ENCODE results near the gene C1orf226. TPM values are rescaled to one million over a fixed set of nuclear protein-coding genes. Genes with fewer than 3 reads are reported as not detected.

Gene C1orf226
- total RNA-seq, 1 donor from 2014 or later, result 2.7 TPM

DNA sequence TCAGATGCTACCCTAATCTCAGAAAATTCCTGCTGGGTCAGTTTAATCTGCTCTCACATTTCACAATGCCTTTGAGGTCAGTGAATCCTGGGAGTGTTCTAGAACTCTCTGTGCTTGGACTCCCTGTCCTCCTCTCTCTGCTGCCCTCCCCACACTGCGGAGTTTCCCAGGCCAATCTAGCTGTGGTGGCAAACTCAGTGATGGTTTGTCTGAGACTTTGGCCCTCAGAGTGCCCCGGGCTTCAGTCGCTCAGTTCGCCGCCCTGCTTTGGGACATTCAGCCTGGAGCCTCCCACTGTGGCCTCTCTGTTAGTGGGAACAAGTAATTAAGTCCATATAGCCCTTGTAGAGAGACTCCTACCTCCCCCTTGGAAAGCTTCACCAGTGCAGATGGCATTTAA is 7.1 kb downstream of the C1orf226 start:
- H3K4me3 ChIP-seq, result no peak overlapping the region
- H3K36me3 ChIP-seq, result no peaks in the 10 kb centered on the region
- no peaks in the 10 kb centered on the region for H3K9me3 ChIP-seq
- DNase-seq (ENCODE audit: extremely low spot score in 2 of 2), result peak in 1 of 2 donors; percentile 79
- no peaks in the 10 kb centered on the region for H3K27me3 ChIP-seq
- peaks cover 23% of the 10 kb centered on the region for H3K4me1 ChIP-seq
- TF ChIP-seq POLR2AphosphoS5 (IDR thresholded peaks at IDR 0.05; ENCODE audit: insufficient read depth in 1 of 2, low read depth in 1 of 2), result peak in 1 of 2 donors; percentile 20
- TF ChIP-seq POLR2A (IDR thresholded peaks at IDR 0.05), result no peak
- H3K27ac ChIP-seq, result peak overlapping the region; percentile 20
- intact Hi-C loops (cut with DNase I), result loop anchor here (10.0 kb wide), 1 partner anchor 334 kb away; no protein-coding TSS in a partner anchor

DNA sequence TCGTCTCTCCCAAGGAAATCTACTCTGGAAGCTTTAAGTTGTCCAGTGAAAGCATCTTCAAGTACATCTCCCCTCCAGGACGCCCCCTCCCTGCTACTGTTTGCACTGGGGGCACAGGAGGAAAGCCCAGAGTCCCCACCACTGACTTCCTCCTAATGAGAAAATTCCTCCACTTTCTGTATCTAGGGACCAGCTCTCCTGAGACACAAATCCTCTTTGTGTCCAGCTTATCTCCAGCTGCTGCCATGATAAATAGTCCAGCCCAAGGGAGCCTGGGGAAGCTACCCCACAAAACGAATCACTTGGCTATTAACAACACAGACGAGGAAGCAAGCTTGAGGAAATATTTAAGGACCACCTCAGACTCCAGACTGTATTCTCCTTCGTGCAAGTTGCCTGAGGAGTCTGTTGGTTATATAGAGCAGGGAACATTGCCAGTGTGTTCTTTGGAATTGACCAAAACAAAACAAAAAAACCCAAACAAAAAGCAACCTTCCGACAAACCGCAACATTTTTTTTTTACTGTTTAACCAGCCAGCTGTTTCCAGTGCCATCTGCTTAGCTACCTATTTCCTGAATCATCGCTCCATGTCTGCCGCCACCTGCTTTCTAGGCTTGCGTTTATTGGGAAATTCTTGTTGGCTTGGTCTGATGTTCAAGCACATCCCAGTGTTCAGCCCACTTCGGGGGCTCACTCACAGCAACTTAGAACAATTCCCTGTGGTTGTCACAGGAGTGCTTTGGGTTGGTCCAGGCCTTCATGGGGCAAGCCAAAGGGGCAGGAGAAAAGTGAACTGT is 7.7 kb downstream of the C1orf226 start:
- peak in 1 of 2 donors; percentile 75 for DNase-seq (ENCODE audit: extremely low spot score in 2 of 2)
- Histone ChIP-seq H3K27ac (peak overlapping the region; percentile 20), H3K4me3 (no peak overlapping the region), H3K9me3 (no peaks in the 10 kb centered on the region), H3K4me1 (peaks cover 23% of the 10 kb centered on the region), H3K27me3 (no peaks in the 10 kb centered on the region), H3K36me3 (no peaks in the 10 kb centered on the region)
- no peak for TF ChIP-seq POLR2AphosphoS5 (IDR thresholded peaks at IDR 0.05; ENCODE audit: insufficient read depth in 1 of 2, low read depth in 1 of 2)
- TF ChIP-seq, protein P1, sequence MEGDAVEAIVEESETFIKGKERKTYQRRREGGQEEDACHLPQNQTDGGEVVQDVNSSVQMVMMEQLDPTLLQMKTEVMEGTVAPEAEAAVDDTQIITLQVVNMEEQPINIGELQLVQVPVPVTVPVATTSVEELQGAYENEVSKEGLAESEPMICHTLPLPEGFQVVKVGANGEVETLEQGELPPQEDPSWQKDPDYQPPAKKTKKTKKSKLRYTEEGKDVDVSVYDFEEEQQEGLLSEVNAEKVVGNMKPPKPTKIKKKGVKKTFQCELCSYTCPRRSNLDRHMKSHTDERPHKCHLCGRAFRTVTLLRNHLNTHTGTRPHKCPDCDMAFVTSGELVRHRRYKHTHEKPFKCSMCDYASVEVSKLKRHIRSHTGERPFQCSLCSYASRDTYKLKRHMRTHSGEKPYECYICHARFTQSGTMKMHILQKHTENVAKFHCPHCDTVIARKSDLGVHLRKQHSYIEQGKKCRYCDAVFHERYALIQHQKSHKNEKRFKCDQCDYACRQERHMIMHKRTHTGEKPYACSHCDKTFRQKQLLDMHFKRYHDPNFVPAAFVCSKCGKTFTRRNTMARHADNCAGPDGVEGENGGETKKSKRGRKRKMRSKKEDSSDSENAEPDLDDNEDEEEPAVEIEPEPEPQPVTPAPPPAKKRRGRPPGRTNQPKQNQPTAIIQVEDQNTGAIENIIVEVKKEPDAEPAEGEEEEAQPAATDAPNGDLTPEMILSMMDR (IDR thresholded peaks at IDR 0.05), result no peak
- no peak for TF ChIP-seq POLR2A (IDR thresholded peaks at IDR 0.05)
- intact Hi-C loops (cut with DNase I), result loop anchor here (10.0 kb wide), 1 partner anchor 334 kb away; no protein-coding TSS in a partner anchor

DNA sequence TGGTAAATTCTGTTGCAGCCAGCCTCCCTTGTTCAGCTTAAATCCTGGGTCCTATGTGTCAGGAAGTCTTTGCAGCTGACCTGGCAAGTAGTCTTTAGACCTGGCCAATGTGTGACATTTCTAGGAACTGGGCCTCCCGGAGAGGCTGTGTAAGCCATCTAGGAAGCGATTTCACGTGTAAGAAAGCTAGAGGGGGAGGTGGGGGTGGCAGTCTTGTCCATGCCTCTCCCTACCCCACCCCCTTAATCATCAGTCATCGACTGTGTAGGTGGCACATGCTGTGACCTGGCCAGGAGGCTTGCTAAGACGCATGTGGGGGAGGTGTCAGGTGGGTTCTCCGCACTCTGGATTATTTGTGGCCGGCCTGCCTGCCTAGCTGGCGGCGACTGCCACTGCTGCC is 8.4 kb downstream of the C1orf226 start:
- Histone ChIP-seq H3K36me3 (no peaks in the 10 kb centered on the region), H3K27me3 (no peaks in the 10 kb centered on the region), H3K27ac (no peak overlapping the region), H3K4me1 (peaks cover 23% of the 10 kb centered on the region), H3K9me3 (no peaks in the 10 kb centered on the region), H3K4me3 (no peak overlapping the region)
- peak in 1 of 2 donors; percentile 69 for DNase-seq (ENCODE audit: extremely low spot score in 2 of 2)
- TF ChIP-seq POLR2AphosphoS5 (IDR thresholded peaks at IDR 0.05; ENCODE audit: insufficient read depth in 1 of 2, low read depth in 1 of 2) (no peak), POLR2A (IDR thresholded peaks at IDR 0.05) (no peak)
- TF ChIP-seq, protein P1 (IDR thresholded peaks at IDR 0.05), result no peak
- intact Hi-C loops (cut with DNase I), result loop anchor here (10.0 kb wide), 1 partner anchor 335 kb away; no protein-coding TSS in a partner anchor

DNA sequence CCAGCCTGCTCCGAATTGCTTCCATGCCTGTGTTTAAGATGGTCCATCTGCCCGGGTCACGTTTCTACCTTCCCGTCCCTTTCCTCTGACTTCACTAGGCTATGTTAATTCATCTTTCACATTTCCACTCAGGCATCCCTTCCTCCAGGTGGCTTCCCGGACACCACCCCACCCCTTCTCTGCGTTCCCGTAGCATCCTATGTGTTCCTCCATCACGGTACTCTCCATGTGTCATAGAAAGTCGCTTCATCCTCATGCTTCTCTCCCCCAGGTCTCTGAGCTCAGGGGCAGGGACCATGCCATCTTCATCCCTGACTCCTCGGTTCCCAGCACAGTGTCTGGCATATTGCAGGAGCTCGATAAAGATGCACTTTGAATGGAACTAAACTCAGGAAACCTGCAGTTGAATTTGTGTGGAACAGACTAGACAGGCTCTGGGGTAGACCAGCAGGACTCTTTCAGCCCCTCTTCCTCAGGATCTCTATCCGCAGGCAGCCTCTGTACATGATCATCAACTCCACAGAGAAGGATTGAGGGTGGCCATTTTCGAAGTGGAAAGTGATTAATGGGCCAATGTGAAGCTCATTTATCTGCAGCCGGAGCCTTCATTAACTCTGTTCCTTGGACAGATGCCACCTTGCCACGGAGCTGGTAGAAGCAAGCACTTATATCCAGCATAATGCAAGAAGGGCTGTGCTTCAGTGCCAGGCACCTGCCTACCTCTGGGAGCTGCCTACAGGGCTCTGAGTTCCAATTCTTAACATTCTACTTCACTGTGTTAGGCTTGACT is 9.1 kb downstream of the C1orf226 start:
- peaks cover 23% of the 10 kb centered on the region for H3K4me1 ChIP-seq
- H3K27me3 ChIP-seq, result no peaks in the 10 kb centered on the region
- DNase-seq (ENCODE audit: extremely low spot score in 2 of 2), result no peak
- H3K9me3 ChIP-seq, result no peaks in the 10 kb centered on the region
- H3K36me3 ChIP-seq, result no peaks in the 10 kb centered on the region
- no peak overlapping the region for H3K27ac ChIP-seq
- no peak overlapping the region for H3K4me3 ChIP-seq
- intact Hi-C loops (cut with DNase I), result no loop called here
- TF ChIP-seq, protein P1 (IDR thresholded peaks at IDR 0.05), result no peak
- TF ChIP-seq POLR2A (IDR thresholded peaks at IDR 0.05), result no peak

DNA sequence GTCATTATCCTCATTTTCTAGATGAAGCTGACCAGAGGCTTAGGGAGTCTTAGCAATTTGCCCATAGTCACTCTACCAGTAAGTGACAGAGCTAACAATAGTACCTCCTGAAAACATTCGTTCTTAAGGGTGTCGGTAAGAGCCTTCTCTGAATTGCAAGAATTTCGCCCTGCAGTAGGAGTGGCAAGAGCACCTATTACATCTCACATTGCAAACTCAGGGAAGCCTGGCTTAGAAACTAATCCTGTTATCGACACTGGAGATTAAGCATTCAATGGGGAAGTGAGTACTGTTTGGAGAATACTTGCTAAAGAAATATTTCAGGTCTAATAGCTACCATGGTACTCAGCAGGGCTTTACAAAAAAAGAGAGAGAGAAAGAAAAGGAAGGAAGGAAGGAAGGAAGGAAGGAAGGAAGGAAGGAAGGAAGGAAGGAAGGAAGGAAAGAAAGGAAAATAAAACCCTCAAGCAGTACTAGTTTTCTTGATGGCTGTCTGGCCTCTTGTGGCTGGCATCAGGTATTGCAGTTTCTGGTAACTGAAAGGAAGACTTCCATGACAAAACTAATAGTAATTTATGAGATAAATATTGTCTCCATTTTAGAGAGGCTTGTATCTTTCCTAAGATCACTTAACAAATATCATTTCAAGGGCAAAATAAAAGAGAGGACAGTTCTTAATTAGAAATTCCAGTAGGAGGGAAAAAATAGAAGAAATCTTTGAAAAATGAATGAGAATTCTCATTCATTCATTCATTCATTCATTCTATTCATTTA is 10.4 kb downstream of the C1orf226 start:
- no peak overlapping the region for H3K27ac ChIP-seq
- intact Hi-C loops (cut with DNase I), result no loop called here
- DNase-seq (ENCODE audit: extremely low spot score in 2 of 2), result no peak

More for the DNA sequence above, 10.4 kb downstream of the C1orf226 start:
- TF ChIP-seq, protein P1 (IDR thresholded peaks at IDR 0.05), result peak; percentile 66 to 74 (median 72)
- no peak for TF ChIP-seq POLR2A (IDR thresholded peaks at IDR 0.05)
- peak in 1 of 2 donors; percentile 13 for TF ChIP-seq POLR2AphosphoS5 (IDR thresholded peaks at IDR 0.05; ENCODE audit: insufficient read depth in 1 of 2, low read depth in 1 of 2)
- Histone ChIP-seq H3K4me3 (no peak overlapping the region), H3K36me3 (no peaks in the 10 kb centered on the region), H3K4me1 (peaks cover 23% of the 10 kb centered on the region), H3K27me3 (no peaks in the 10 kb centered on the region), H3K9me3 (no peaks in the 10 kb centered on the region)

Data from vagina (tissue), 2 donors.